Skeletal muscle tissue (tissue), 4 donors: ENCODE data around the gene ZNG1B. TPM values are rescaled to one million over a fixed set of nuclear protein-coding genes. Genes with fewer than 3 reads are reported as not detected.
A peak's percentile ranks its signal among the peaks of the same experiment; 100 is the strongest.
"Not testable (repeated sequence)": the region's sequence is repeated elsewhere in the genome, so short reads cannot be mapped to it uniquely, and the experiment has no call there.

Source experiments
- H3K27ac ChIP-seq: one replicate; pipeline ENCODE4 v1.7.0; 2013; ENCODE audit warnings: mild to moderate bottlenecking, low read depth, low read length, inconsistent platforms
- H3K27me3 ChIP-seq, 3 donors: one replicate each; pipeline ENCODE4 v1.7.0; 2013; ENCODE audit warnings: low read length in 3 of 3; ENCODE audit not compliant: control insufficient read depth in 3 of 3, insufficient read depth in 3 of 3
- H3K36me3 ChIP-seq, 3 donors: one replicate each; pipeline ENCODE4 v1.7.0; 2013; ENCODE audit warnings: low read length in 3 of 3; ENCODE audit not compliant: control insufficient read depth in 3 of 3, insufficient read depth in 3 of 3
- H3K4me1 ChIP-seq, 3 donors: one replicate each; pipeline ENCODE4 v1.7.0; 2013; ENCODE audit warnings: low read length in 3 of 3, mild to moderate bottlenecking in 3 of 3; ENCODE audit not compliant: control insufficient read depth in 3 of 3, insufficient read depth in 3 of 3
- H3K4me3 ChIP-seq, 3 donors: one replicate each; pipeline ENCODE4 v1.7.0; 2013; ENCODE audit warnings: low read length in 3 of 3
- H3K9ac ChIP-seq, 3 donors: one replicate each; pipeline ENCODE4 v1.7.0; 2013; ENCODE audit warnings: low read length in 3 of 3, mild to moderate bottlenecking in 3 of 3, moderate library complexity in 2 of 3, low read depth in 1 of 3
- H3K9me3 ChIP-seq, 3 donors: one replicate each; pipeline ENCODE4 v1.7.0; 2013; ENCODE audit warnings: low read length in 3 of 3; ENCODE audit not compliant: control insufficient read depth in 3 of 3
- total RNA-seq: library from RNA; depleted of rRNA; stranded (reverse); fragments of >200 nt; gene quantifications from one replicate; pipeline ENCODE4 v1.2.3, GENCODE V29; 2014
- donor health status: Osteomylitis.

ZNG1B gene
- 19.8 TPM for total RNA-seq

GRCh38 chr2:113437508-113438465 lies at the start of gene ZNG1B:
Gene ZNG1B, plus strand, starts transcription at chr2:113437691. Its CDS starts 178 bp downstream, at chr2:113437869.
- H3K9me3 ChIP-seq, H3K27me3 ChIP-seq, H3K36me3 ChIP-seq, H3K4me1 ChIP-seq: not testable (repeated sequence)
- Histone ChIP-seq H3K4me3 (peak within 1 kb of the TSS; percentile 65 to 70 (median 67)), H3K27ac (peak within 1 kb of the TSS; percentile 62), H3K9ac (peak within 1 kb of the TSS in 2 of 3 donors; percentile 54 to 67)

- Histone ChIP-seq H3K4me3 (peak overlapping the region; percentile 22 to 54 (median 26)), H3K27me3 (peaks cover 0 to 5% (median 0%) of the 10 kb centered on the region in 3 donors), H3K36me3 (no peaks in the 10 kb centered on the region), H3K4me1 (peaks cover 0 to 3% (median 3%) of the 10 kb centered on the region in 3 donors), H3K9me3 (no peaks in the 10 kb centered on the region), H3K27ac (no peak overlapping the region), H3K9ac (no peak overlapping the region)
These were observed 47.2 kb upstream of the ZNG1B start for GRCh38 chr2:113390124-113390849.

GRCh38 chr2:113391073-113391472 lies 46.4 kb upstream of the ZNG1B start:
- Histone ChIP-seq H3K27ac (no peak overlapping the region), H3K4me1 (peaks cover 0 to 3% (median 3%) of the 10 kb centered on the region in 3 donors), H3K9ac (no peak overlapping the region), H3K9me3 (no peaks in the 10 kb centered on the region), H3K27me3 (peaks cover 0 to 5% (median 0%) of the 10 kb centered on the region in 3 donors), H3K36me3 (no peaks in the 10 kb centered on the region), H3K4me3 (no peak overlapping the region)

GRCh38 chr2:113406114-113406513 lies 31.4 kb upstream of the ZNG1B start:
- Histone ChIP-seq H3K27ac (no peak overlapping the region), H3K4me1 (no peaks in the 10 kb centered on the region), H3K36me3 (no peaks in the 10 kb centered on the region), H3K9me3 (no peaks in the 10 kb centered on the region), H3K27me3 (peaks cover 0 to 20% (median 4%) of the 10 kb centered on the region in 3 donors), H3K9ac (no peak overlapping the region), H3K4me3 (no peak overlapping the region)

- H3K36me3 ChIP-seq: no peaks in the 10 kb centered on the region
- no peak overlapping the region for H3K4me3 ChIP-seq
- H3K27ac ChIP-seq: no peak overlapping the region
- no peaks in the 10 kb centered on the region for H3K9me3 ChIP-seq
- H3K4me1 ChIP-seq: no peaks in the 10 kb centered on the region
- H3K9ac ChIP-seq: no peak overlapping the region
- peaks cover 0 to 20% (median 4%) of the 10 kb centered on the region in 3 donors for H3K27me3 ChIP-seq
These were observed 29.9 kb upstream of the ZNG1B start for GRCh38 chr2:113407446-113408099.

GRCh38 chr2:113411725-113412352 lies 25.7 kb upstream of the ZNG1B start:
- not testable (repeated sequence) for H3K4me1 ChIP-seq, H3K9me3 ChIP-seq, H3K27ac ChIP-seq, H3K9ac ChIP-seq, H3K36me3 ChIP-seq, H3K4me3 ChIP-seq
- H3K27me3 ChIP-seq: peaks cover 0 to 10% (median 0%) of the 10 kb centered on the region in 3 donors

GRCh38 chr2:113412774-113413173 lies 24.7 kb upstream of the ZNG1B start:
- H3K36me3 ChIP-seq, H3K9me3 ChIP-seq, H3K27ac ChIP-seq, H3K27me3 ChIP-seq, H3K4me1 ChIP-seq, H3K4me3 ChIP-seq, H3K9ac ChIP-seq: not testable (repeated sequence)

- H3K27ac ChIP-seq, H3K27me3 ChIP-seq, H3K9me3 ChIP-seq, H3K9ac ChIP-seq, H3K36me3 ChIP-seq, H3K4me1 ChIP-seq, H3K4me3 ChIP-seq: not testable (repeated sequence)
These were observed 5.7 kb upstream of the ZNG1B start for GRCh38 chr2:113431773-113432172.

- H3K4me3 ChIP-seq, H3K4me1 ChIP-seq, H3K27ac ChIP-seq, H3K9me3 ChIP-seq, H3K36me3 ChIP-seq, H3K9ac ChIP-seq, H3K27me3 ChIP-seq: not testable (repeated sequence)
These were observed 4.0 kb upstream of the ZNG1B start for GRCh38 chr2:113433468-113433867.
